ENCODE results near the gene HHIPL1. TPM values are rescaled to one million over a fixed set of nuclear protein-coding genes. Genes with fewer than 3 reads are reported as not detected.

The HHIPL1 gene
- total RNA-seq, 4 donors from 2014 or later: 2.7 to 9.6 (median 3.7) TPM

DNA sequence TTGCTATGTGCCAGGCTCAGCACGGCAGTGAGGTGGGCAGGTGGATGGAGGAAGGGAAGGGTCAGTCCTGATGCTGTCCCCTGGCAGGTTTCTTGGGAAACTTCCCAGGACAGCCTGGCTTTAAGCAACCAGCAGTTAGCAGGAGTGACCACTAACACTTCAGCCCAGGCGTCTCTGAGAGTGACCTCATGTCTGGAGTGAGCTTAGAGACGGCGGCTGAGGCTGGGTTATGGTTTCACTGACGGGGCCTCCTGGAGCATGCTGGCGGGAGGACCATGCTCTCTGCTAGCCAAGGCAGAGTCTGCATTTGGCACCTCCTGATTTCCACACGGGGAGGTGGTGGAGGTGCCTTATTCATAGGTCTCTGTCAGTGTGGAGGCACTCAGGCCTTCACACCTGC, 2.5 kb downstream of the HHIPL1 start:
- TF ChIP-seq POLR2A (IDR thresholded peaks at IDR 0.05) (no peak), EP300 (IDR thresholded peaks at IDR 0.05) (no peak), CTCF (IDR thresholded peaks at IDR 0.05) (no peak), POLR2AphosphoS5 (IDR thresholded peaks at IDR 0.05) (no peak)
- H3K4me3 ChIP-seq: no peak overlapping the region
- peaks cover 0 to 28% (median 11%) of the 10 kb centered on the region in 3 donors for H3K4me1 ChIP-seq
- no peak overlapping the region for H3K27ac ChIP-seq
- ATAC-seq: no peak
- no peaks in the 10 kb centered on the region for H3K9me3 ChIP-seq
- H3K27me3 ChIP-seq: peaks cover 17% of the 10 kb centered on the region
- WGBS, 2 donors (ENCODE audit: low coverage in 1 of 2): 60% methylated on average over 1 of the region's 7 CpGs; no CpG with 5 or more reads in 1 of the 2 donors
- peaks cover 0 to 2% of the 10 kb centered on the region in 2 donors for H3K36me3 ChIP-seq

GRCh38 chr14:99648027-99648784, 3.3 kb downstream of the HHIPL1 start:
- WGBS, 2 donors (ENCODE audit: low coverage in 1 of 2): 80% methylated on average over 1 to 3 of the region's 8 CpGs
- no peak for TF ChIP-seq POLR2A (IDR thresholded peaks at IDR 0.05)
- TF ChIP-seq POLR2AphosphoS5 (IDR thresholded peaks at IDR 0.05): no peak
- no peak for TF ChIP-seq CTCF (IDR thresholded peaks at IDR 0.05)
- TF ChIP-seq EP300 (IDR thresholded peaks at IDR 0.05): no peak
- peaks cover 0 to 28% (median 11%) of the 10 kb centered on the region in 3 donors for H3K4me1 ChIP-seq
- H3K4me3 ChIP-seq: no peak overlapping the region
- H3K27ac ChIP-seq: no peak overlapping the region
- H3K36me3 ChIP-seq: peaks cover 0 to 7% of the 10 kb centered on the region in 2 donors
- peaks cover 17% of the 10 kb centered on the region for H3K27me3 ChIP-seq
- ATAC-seq: no peak
- no peaks in the 10 kb centered on the region for H3K9me3 ChIP-seq

DNA sequence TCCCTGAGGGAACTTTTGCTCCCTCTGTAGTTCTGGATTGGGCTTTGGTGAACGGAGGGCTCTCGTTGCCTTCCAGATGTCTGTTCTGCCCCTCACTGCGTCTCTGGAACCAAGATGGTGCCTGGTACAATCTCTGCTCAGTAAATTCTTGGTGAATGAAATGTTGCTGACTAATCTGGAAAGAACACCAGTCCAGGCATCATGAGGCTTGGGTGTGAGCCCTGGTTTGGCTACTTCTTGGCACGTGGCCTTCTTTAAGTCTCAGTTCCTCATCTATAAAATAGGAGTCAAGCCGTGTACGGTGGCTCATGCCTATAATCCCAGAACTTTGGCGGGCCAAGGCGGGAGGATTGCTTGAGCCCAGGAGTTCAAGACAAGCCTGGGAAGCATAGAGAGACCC, 4.3 kb downstream of the HHIPL1 start:
- Histone ChIP-seq H3K9me3 (no peaks in the 10 kb centered on the region), H3K27me3 (peaks cover 17% of the 10 kb centered on the region), H3K27ac (no peak overlapping the region), H3K4me1 (peaks cover 0 to 33% (median 11%) of the 10 kb centered on the region in 3 donors), H3K4me3 (no peak overlapping the region), H3K36me3 (peaks cover 0 to 7% of the 10 kb centered on the region in 2 donors)
- 80 to 87% methylated on average over 4 to 8 of the region's 8 CpGs for WGBS, 2 donors (ENCODE audit: low coverage in 1 of 2)
- ATAC-seq: no peak
- no peak for TF ChIP-seq POLR2AphosphoS5 (IDR thresholded peaks at IDR 0.05)
- no peak for TF ChIP-seq EP300 (IDR thresholded peaks at IDR 0.05)
- no peak for TF ChIP-seq CTCF (IDR thresholded peaks at IDR 0.05)
- no peak for TF ChIP-seq POLR2A (IDR thresholded peaks at IDR 0.05)

DNA sequence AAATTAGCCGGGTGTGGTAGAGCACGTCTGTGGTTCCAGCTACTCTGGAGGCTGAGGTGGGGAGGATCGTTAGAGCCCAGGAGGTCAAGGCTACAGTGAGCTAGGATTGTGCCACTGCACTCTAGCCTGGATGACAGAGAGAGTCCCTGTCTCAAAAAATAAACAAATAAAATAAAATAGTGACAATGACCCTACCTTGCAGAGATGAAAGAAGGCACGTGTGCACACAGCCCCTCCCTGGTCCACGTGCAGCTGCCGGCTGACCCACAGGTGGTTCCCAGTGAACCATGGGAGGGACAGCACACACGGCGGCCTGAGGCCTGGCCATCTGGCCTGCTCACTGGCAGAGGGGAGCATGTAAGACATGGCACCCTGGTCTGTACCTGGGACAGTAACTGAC, 4.7 kb downstream of the HHIPL1 start:
- Histone ChIP-seq H3K27me3 (peaks cover 17% of the 10 kb centered on the region), H3K27ac (no peak overlapping the region), H3K36me3 (peaks cover 0 to 7% of the 10 kb centered on the region in 2 donors), H3K9me3 (no peaks in the 10 kb centered on the region), H3K4me3 (no peak overlapping the region), H3K4me1 (peaks cover 0 to 33% (median 11%) of the 10 kb centered on the region in 3 donors)
- no peak for ATAC-seq
- 78 to 79% methylated on average over 7 to 8 of the region's 8 CpGs for WGBS, 2 donors (ENCODE audit: low coverage in 1 of 2)
- TF ChIP-seq POLR2AphosphoS5 (IDR thresholded peaks at IDR 0.05): no peak

DNA sequence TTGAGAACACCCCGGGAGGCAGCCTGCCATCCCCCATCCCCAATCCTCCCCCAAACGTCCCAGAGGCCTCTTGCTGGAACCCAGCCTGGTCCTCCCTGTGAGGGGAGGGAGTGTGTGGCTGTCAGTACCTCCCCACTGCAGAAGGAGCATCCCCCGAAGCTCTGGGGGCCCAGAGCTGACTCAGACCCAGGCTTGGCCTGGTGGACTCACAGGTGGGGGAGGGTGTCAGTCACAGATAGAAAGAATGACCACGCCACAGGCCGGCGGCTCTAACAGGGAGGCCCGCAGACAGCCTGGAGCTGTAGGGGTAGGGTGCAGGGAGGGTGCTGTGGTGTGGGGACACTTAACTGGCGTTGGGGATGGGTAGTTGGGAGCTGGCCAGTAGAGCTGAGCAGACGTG, 5.3 kb downstream of the HHIPL1 start:
- Histone ChIP-seq H3K9me3 (no peaks in the 10 kb centered on the region), H3K27me3 (peaks cover 14% of the 10 kb centered on the region), H3K4me1 (peaks cover 0 to 29% (median 6%) of the 10 kb centered on the region in 3 donors), H3K4me3 (no peak overlapping the region), H3K36me3 (peaks cover 0 to 7% of the 10 kb centered on the region in 2 donors), H3K27ac (no peak overlapping the region)
- 80% methylated on average over 1 of the region's 9 CpGs; no CpG with 5 or more reads in 1 of the 2 donors for WGBS, 2 donors (ENCODE audit: low coverage in 1 of 2)
- no peak for ATAC-seq
- no peak for TF ChIP-seq EP300 (IDR thresholded peaks at IDR 0.05)
- TF ChIP-seq POLR2AphosphoS5 (IDR thresholded peaks at IDR 0.05): no peak
- no peak for TF ChIP-seq POLR2A (IDR thresholded peaks at IDR 0.05)
- TF ChIP-seq CTCF (IDR thresholded peaks at IDR 0.05): no peak
